Measurements from ENCODE around the gene SH3BP1.

The SH3BP1 gene

DNA sequence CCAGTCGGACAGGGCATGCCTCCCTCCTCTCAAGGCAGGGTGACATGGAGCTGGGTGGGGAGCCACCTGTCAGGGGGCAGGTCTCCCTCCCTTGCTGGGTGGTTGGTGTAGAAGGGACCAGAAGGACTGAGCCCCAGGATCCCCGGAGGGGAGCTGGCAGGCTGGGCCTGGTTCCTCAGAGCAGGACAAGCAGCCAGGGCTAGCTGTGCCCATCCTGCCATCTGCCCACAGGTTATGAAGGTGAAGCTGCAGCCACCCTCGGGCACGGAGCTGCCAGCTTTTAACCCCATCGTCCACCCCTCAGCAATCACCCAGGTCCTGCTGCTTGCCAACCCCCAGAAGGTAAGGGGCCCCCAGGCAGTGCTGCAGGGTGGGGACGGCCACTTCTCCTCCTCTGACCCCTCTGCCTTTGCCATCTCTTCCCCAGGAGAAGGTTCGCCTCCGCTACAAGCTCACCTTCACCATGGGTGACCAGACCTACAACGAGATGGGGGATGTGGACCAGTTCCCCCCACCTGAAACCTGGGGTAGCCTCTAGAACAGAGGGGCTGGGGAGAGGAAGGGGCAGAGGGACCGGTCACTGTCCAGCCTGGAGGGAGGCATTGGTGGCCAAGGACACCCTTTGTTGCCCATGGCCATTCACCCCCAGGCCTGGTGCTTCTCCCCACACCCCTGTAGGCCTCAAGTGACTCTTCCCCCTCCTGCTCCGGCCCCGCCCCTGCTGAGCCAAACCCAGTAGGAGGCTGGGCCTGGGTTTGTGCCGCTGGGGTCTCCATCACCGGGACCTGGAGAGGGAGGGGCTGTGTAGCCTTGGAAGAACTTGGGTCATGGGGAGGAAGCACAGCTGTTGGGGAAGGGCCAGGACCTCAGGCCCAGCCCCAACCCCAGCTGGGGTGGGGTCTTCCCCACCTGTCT lies 7.0 kb upstream of the SH3BP1 start:
- H3K27ac ChIP-seq = no peak overlapping the region
- TF ChIP-seq ZFX (IDR thresholded peaks at IDR 0.05; ENCODE audit: borderline replicate concordance) = no peak
- TF ChIP-seq, protein P1, sequence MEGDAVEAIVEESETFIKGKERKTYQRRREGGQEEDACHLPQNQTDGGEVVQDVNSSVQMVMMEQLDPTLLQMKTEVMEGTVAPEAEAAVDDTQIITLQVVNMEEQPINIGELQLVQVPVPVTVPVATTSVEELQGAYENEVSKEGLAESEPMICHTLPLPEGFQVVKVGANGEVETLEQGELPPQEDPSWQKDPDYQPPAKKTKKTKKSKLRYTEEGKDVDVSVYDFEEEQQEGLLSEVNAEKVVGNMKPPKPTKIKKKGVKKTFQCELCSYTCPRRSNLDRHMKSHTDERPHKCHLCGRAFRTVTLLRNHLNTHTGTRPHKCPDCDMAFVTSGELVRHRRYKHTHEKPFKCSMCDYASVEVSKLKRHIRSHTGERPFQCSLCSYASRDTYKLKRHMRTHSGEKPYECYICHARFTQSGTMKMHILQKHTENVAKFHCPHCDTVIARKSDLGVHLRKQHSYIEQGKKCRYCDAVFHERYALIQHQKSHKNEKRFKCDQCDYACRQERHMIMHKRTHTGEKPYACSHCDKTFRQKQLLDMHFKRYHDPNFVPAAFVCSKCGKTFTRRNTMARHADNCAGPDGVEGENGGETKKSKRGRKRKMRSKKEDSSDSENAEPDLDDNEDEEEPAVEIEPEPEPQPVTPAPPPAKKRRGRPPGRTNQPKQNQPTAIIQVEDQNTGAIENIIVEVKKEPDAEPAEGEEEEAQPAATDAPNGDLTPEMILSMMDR (IDR thresholded peaks at IDR 0.05) = no peak

DNA sequence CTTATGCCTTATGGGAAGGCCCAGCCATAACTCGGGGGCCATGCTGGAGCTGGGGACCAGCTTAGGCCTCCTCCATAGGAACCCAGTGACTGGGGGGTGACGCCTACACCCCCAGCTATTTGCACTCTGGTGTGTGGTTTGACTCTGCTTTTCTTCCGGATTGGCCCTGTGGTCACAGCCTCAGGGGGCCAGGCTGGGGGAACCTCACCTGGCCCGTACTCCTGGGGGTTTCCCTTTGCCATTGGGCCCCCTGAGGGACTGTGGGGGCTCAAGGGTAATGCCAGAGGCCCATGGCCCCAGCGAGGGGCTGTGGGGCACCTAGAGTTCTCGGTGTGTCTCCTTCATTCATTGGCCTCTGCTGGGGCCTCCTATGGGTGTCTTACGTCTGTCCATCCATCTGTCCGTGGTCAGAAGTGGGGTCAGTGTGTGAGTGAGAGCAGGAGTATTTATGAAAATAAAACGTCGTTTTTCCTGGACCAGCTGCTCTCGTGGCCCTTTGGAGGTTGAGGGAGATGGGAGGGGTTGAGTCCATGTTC lies 6.3 kb upstream of the SH3BP1 start:
- TF ChIP-seq, protein P1 (IDR thresholded peaks at IDR 0.05) = no peak
- no peak for TF ChIP-seq ZFX (IDR thresholded peaks at IDR 0.05; ENCODE audit: borderline replicate concordance)
- H3K27ac ChIP-seq = no peak overlapping the region

DNA sequence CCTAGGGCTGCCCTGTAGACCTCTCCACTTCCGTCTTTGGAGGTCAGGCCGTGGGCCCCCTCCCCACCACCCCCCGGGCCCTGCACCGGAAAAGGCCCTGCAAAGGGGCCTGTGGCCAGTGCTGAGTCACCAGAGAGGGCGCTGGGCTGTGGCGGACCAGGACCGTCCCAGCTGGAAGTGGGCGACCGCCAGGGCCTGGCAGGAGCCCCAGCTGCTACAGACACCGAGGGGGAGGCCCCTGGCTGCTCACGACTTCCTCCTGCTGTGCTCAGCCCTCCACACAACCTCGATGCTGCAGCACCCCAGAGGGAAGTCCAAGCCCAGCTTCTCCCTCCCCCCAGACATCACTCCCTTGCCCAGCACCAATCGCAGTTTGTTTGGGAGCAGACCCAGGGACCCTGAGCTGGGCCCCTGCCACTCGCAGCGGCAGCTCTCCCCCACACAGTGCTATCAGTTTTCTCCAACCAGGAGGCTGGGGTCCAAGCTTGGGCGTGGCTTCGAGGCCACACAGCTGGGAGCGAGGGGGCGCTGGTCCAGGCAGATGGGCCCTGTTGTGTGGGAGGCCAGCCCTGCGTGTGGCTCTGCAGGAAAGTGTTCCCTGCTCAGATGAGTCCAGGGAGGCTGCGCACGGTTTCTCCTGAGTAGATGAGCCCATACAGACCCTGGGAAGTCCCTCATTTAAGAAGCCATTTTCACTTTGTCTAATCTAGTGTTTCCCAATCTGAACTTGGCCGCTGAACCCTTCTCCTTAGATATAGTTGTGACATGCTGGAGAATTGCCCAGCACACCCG lies 5.6 kb upstream of the SH3BP1 start:
- TF ChIP-seq ZFX (IDR thresholded peaks at IDR 0.05; ENCODE audit: borderline replicate concordance) = no peak
- TF ChIP-seq, protein P1 (IDR thresholded peaks at IDR 0.05) = no peak
- H3K27ac ChIP-seq = no peak overlapping the region

DNA sequence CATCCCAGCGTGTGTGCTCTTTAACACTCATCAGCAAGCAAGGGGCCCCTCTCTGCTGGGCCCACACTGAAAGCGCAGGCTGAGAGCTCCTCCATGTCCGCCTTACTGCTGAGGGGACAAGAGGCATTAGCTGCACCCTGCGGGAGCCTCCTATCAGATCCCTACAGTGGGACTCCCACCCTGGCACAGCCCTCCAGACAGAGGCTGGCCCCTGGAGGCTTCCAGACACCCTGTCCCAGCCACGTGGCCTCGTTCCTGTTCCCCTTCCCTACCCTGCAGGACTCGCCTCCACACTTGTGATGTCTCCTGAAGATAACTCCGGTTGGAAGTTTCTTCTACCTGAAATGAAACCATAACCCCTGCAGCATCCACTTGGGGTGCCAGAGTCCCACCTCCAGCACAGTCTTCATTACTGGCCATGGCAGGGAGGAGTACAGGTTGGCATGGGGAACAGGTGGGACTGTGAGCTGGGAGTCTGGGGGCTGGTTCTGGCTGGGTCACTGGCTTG lies 5.0 kb upstream of the SH3BP1 start:
- H3K27ac ChIP-seq = no peak overlapping the region
- TF ChIP-seq, protein P1 (IDR thresholded peaks at IDR 0.05) = no peak
- TF ChIP-seq ZFX (IDR thresholded peaks at IDR 0.05; ENCODE audit: borderline replicate concordance) = no peak

DNA sequence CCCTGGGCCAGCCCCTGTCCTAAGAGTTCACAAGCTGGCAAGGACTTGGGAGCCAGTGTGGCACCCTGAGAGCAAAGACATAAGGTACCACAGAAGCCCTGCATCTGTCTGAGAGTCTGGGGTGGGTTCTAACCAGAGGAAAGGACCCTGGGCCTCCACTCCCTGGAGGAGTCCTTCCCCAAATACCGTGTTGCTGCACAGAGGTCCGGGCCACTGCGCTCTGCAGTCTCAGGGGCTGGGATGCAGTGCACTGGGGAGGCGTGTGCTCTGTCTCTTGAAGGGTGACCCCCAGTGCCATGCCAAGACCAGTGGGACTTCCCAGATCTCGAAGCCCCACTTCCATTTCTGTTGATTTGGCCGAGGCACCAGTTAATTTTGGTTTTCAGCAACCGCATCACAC lies 4.3 kb upstream of the SH3BP1 start:
- no peak overlapping the region for H3K27ac ChIP-seq
- no peak for TF ChIP-seq ZFX (IDR thresholded peaks at IDR 0.05; ENCODE audit: borderline replicate concordance)
- TF ChIP-seq, protein P1 (IDR thresholded peaks at IDR 0.05) = no peak

DNA sequence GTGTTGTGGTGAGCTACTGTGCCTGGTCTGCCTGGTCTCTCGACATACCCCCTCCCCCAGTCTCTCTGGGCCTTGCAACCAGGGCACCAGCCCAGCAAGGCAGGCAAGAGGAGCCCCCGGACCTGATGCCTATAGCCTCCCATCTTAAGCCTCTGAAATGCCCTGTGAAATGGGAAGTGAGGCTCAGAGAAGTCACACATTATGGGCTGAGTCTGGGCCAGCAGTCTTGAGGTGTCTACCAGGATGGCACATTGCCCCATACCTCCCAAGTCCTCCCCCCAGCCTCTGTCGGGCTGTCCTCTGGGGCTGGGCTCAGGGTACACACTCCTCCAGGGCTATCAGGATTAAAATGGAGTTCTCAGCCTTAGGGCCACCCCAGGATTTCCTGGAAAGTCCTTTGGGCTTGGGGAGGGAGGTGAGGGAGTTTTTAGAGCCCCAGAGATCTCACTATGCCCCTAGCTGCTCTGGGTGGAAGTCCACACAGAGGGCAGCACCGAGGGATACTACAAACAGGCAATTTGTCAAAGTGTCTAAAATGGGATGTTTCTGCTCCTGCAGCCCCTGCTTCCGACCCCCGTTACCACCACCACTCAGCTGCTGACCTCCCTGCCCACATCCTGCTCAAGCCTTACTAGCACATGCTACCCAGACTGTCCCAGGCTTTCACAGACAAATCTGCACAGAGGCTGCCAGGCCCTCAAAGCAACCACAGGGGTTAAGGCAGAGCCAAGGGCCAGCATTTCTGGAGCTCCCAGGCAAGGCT lies 3.1 kb upstream of the SH3BP1 start:
- peak overlapping the region; percentile 73; the same call in 1 of the 2 replicates for H3K27ac ChIP-seq
- TF ChIP-seq, protein P1 (IDR thresholded peaks at IDR 0.05) = no peak
- TF ChIP-seq ZFX (IDR thresholded peaks at IDR 0.05; ENCODE audit: borderline replicate concordance) = no peak

Measured in 22Rv1 (cell line).